Right renal pelvis (tissue), 4 donors: ENCODE measurements around the gene PGS1. TPM values are rescaled to one million over a fixed set of nuclear protein-coding genes. Genes with fewer than 3 reads are reported as not detected.

Experiments
- DNase-seq, 4 donors: peaks; one replicate each; pipeline ENCODE4 v3.0.0-alpha.2; 2013; ENCODE audit warnings: low read depth in 4 of 4, low spot score in 3 of 4, missing footprints in 1 of 4
- polyA plus RNA-seq, 4 donors: library from polyadenylated mRNA; unstranded; fragments of 120-200 nt; gene quantifications; one replicate each; pipeline ENCODE4 v1.2.1, GENCODE V29; 2013; ENCODE audit not compliant: insufficient read length in 4 of 4

PGS1 gene
- polyA plus RNA-seq, 4 donors: 40.3 to 48.4 (median 45.9) TPM

DNA sequence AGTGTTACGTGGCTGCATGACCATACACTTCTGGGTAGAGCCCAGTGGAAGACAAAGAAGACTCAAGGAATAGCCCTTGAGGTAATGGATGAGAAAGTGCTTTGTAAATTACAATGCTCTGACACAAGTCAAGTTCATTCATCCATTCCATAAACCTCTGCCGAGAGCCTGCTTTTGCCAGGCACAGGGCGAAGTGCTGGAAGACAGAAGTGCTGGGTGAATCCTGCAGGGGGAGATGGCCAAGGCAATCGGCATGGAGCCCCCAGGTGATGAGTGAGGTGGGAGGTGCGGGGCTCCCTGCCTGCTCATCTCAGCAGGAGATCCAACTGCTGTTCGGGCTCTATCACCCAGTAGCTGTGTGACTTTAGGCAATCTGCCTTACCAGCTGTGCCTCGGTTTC is 15.8 kb upstream of the PGS1 start:
- DNase-seq: no peak

DNA sequence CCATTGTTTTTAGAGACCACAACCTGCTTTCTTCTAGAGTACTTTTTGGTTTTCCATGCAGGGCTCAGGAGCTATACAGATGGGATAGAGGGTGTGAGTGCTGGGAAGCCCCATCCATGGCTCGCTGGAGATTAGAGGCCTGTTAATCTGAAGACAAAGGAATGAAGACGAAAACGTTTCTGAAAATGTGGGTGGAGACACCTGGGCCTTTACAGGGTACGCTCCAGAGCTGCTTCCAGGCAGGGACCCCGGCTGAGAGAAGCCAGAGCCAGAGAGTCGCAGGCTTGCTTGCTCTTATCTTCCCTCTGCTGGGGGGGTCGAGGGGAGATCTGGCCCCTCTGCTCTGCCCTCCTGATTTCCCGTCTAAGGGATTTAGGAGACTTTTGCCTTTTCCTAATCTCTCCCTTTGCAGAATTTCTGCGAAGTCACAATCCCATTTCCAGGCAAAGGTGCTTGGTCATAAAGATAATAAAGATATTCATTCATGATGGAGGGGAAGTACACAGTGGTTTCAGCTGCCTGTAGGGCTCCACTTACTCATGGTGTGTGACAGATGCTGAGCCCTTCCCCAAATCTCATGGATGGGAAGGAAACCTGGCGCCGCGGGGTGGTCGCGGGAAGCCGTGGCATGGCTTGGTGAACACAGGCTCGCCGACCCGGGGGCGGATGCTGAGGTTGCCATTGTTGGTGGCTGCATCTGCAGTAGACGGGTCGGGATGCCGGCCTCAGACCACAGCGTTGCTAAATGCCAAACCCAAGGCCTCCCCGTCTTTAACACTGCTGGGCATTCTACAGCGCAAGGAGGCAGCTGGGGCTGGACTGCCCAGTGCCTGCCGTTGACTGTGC is 13.8 kb upstream of the PGS1 start:
- no peak for DNase-seq

DNA sequence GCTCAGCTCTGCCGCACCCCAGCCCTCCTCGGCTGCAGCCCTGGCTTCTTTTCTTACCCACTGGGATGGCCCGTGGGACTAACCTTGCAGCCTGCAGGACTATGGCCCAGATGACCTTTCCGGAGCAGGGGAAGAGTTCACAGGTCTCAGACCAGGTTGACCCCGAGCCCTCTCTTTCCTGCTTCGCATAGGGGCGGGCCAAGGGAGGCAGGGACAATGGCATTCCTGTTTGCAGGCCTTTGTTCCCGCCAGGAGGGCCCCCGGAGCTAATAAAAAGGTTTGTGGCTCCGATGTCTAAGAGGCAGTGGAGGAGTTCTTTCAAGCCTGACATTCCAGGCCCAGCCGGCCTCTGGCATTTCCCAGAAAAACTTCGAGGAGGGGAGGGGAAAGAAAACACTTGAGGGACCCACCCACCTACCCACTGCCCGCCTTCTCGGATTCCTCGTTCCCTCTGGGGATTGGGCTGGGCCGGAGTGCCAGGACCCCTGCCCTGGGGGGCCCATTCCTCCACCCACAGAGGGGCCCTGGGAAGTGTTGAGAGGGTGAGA is 12.8 kb upstream of the PGS1 start:
- DNase-seq: peak in 1 of 4 donors; percentile 82

DNA sequence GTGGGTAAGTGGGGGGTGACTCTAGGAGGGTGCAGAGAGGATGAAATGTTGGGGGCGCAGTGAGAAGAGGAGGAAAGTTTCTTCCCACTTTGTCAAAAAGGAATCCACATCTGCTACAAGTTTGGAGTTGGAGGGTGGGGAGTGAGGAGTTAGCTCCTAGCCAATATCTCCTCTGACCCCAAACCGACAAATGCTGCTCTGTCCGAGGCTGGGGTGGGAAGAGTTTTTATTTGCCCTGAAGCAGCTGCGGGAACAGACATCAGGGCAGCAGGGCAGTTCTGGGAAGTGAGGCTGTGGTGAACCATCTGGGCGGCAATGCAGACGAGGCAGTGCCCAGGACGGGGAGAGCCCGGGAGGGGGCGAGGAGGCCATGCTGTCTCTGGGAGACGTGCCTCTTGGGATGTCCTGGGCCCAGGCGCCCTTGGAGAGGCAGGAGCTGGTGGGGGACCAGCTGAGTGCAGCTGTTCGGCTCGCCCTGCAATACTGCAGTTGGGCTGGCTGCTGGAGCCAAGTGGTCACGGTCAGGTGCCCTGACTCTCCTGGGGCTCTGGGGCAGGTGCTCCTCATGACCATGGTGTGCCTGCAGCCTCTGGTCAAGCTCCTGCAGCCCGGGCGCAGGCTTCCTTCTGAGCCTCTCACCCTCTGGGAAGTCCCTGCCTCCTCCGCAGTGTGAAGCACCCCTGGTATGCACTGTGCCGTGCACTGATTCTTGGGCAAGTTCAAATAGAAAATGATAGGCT is 12.2 kb upstream of the PGS1 start:
- no peak for DNase-seq

DNA sequence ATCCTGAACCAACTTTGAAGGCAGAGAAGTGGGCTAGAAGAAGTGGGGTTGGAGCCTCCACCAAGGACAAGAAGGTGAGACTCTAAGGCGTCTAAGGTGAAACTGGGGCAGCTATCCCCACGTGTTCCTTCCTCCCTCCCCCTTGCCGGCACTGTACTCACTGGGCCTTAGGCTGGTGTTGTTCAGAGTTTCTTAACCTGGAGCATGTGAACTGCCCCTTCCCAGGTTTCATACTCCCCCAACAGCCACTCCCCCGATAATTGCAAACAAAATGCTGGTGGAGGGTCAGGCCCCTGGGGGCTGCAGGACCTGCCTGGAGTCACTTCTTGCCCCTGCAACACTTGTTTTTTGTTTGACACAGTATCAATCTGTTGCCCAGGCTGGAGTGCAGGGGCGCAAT is 11.3 kb upstream of the PGS1 start:
- no peak for DNase-seq

DNA sequence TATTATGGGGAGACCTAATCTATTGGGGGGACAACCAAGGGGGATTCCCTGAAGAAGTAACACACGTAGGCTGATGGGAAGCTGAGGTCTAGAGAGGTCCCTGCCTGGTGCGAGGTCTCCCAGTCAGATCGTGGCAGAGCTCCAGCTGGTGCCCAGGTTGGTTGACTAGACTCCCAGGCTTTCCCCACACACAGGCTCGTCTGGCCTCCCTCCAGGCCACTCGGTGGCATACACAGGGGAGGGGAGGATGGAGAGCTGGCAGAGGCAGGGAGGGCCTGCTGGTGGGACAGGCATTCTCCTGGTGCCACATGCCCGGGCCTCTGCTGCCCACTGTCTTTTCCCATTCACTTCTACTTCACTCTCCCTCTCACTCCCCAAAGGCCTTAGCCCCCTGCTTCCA is 10.1 kb upstream of the PGS1 start:
- DNase-seq: no peak

DNA sequence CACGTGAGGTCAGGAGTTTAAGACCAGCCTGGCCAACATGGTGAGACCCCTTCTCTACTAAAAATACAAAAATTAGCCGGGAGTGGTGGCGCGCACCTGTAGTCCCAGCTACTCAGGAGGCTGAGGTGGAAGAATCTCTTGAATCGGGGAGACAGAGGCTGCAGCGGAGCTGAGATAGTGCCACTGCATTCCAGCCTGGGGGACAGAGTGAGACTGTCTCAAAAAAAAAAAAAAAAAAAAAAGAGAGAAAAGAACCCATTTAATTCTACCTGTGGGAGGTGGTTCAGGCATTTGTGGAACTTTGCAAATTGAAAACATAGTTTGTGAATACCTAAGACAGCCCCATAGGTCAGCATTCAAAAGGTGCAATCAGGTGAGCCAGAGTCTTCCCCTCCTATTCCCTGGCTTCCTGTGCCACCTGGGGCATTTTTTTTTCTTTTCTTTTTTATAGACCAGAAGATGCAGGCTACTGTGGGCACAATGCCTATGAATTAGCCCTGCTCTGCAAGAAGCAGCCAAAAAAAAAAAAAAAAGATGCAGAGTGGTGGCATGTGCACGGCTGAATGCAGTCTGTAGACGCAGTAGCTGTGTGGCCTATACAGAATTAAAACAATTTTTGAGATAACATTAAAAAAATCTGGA is 9.5 kb upstream of the PGS1 start:
- DNase-seq: no peak

DNA sequence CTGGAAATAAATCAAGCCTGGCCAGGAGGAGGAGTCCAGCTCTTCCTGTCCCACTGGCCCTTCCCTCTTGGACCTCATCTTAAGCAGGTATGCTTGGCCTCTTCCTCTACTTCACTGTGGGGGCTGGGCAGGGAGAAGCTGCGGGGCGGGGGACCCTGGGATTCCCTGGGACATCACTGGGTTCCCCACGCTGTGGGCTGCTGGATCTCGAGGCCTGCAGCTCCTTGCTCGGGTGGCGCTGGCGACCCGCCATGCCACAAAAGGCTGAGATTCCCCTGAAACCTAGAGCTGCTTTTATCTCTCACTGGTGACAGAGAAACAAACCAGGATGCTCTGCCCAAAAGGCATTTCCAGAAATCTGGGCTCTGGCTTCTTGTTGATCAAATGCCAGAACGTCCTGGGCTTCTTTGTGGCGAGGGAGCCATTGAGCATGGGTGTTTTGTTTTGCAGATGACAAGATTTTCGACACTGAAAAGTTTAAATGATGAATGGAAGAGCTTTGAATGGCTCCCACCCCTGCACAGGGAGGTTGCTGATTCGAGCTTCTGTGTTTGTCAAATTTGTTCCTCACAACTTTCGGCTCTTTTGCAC is 8.6 kb upstream of the PGS1 start:
- no peak for DNase-seq

DNA sequence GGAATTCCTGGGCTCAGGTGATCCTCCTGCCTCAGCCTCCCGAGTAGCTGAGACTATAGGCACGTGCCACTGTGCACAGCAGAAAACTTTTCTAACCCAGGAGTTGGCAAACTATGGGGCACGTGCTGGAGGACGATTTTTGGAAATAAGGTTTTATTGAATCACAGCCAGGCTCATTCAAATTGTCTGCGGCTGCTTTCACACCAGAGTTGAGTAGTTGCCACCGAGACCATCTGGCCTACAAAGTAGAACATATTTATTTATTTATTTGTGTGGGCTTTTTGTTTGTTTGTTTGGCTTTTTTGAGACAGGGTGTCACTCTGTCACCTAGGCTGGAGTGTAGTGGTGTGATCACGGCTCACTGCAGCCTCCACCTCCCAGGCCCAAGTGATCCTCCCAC is 7.4 kb upstream of the PGS1 start:
- DNase-seq: no peak

DNA sequence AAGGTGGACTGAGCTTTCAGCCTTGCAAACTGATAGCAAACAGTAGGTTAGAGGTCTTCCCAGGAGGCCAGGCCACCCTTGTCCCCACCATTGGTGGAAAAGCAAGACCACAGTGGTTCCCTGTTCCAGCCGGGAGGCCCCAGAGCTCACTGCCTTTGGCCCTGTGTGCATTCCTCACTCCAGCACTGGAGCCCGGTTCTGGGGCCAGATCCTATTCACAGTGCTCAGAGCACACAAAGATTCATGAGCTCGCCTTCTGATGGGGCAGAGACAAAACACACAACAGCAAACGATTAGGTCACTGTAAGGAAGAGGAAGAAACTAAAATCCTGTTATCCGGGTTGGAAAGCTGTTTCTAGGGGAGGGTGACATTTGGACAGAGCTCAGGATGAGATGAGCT is 5.6 kb upstream of the PGS1 start:
- DNase-seq: no peak

DNA sequence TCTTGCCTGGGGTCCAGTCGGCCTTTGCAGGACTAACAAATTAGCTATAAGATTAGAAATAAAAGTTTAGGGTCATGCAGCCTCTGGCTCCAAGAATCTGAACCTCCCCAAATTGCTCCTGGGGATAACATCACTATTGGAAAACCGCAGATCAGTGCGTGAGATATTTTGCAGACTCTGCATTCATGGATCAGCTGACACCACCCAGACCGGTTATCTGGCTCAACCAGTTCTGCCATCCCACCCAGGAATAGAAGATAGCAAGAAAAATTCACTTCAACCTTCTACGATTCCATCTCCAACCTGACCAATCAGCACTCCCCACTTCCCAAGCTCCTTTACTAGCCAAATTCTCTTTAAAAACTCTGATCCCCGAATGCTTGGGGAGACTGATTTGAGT is 4.3 kb upstream of the PGS1 start:
- DNase-seq: no peak

DNA sequence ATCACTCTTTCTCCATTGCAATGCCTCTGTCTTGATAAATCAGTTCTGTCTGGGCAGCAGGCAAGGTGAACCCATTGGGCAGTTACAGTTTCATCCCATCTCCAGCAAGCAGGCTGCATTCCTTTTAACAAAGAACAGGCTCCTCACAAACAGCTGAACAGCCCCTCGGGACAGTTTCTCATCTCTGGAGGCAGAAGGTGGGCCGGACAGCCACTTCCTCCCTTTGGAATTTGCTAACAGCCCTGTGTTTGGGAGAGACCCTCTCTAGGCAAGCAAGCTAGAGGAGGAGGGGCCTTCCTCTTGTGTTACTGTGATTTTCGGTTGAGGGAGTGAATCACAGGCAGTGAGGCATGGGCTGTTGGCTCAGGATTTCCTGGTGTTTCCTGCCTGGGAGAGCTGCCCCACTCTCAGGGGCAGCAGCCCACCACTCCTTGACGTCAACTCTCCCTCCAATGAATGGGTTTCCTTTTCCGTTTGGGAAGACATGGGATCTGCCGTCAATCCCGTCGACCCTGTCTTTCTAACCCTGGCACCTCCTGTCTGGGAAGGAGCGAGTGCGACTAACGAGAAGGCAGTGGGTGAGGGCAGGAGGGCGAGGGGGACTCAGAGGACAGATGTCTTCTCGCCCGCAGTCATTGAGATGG is 3.7 kb upstream of the PGS1 start:
- no peak for DNase-seq

DNA sequence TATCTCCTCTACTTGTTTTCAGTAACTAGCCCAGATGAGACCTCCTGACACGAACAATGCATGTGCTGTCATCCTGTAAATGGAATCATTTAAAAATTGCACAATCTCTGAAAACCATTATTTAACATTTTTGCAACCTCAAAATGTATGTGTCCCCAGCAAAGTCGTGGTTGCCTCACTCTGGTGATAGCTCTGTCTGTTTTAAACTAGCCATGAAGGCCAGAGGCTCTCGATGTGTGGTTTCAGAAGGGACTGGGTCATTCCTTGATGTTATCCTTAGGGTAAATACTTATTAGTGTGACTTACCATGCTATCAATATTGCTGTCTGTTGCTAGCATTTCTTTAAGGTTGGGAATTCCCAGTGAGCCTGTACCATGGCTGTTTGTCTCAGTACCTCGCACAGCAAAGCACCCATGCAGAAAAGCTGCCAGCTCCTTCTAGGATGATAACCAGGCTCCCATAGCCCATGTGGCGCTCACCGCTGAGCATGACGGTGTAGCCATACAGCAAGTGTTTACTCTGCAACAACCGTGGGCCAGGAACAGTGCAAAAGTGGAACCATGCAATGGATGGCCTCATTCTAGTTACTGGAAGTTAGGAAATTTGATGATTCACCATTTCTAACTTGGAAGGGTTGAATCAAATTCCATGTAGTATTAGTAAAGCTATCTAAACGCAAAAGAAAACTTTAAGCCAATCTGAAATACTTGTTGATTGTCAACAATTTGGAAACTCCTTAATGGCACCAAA is 2.9 kb upstream of the PGS1 start:
- DNase-seq: no peak

DNA sequence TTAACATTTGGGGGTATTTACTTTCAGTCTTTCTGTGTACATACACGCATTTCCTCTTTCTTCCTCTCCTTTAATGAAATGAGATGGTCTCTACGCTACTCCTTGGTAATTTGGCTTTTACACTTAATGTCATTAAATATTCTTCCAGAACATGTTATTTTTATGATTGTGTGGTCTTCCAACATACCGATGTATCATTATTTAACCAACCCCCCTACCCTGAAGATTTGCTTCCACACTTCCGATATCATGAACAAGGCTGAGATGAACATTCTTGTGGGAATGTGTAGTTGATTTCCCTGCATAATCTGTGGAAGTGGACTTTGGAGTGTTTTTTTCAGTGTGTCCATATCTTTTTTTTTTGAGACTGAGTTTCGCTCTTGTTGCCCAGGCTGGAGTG is 2.3 kb upstream of the PGS1 start:
- no peak for DNase-seq

DNA sequence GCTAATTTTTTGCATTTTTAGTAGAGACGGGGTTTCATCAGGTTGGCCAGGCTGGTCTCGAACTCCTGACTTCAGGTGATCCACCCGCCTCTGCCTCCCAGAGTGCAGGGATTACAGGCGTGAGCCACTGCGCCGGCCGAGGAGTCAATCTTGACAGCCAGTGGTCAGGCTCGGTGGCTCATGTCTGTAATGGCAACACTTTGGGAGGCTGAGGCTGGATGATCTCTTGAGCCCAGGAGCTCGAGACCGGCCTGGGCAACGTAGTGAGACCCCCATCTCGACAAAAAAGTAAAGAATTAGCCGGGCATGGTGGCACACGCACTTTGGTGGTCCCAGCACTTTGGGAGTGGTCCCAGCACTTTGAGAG is 608 bp upstream of the PGS1 start:
- DNase-seq: no peak

DNA sequence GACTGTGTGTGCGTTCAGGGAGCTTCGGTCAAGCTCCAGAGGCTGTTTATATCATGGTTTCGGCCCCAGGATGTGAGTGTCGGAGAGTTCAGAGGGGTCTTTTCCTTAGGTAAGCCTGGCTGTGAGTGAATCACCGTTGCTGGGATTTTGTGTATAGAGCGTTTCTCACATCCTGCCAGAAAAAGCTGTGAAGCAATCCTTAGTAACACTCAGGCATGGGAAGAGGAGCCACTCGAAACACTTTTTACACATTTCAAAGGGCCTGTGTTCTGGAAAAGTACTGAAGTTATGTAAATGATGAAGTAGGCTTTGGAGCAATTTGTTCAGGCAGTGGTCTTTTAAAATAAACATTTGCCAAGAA is 662 bp downstream of the PGS1 start:
- no peak for DNase-seq

DNA sequence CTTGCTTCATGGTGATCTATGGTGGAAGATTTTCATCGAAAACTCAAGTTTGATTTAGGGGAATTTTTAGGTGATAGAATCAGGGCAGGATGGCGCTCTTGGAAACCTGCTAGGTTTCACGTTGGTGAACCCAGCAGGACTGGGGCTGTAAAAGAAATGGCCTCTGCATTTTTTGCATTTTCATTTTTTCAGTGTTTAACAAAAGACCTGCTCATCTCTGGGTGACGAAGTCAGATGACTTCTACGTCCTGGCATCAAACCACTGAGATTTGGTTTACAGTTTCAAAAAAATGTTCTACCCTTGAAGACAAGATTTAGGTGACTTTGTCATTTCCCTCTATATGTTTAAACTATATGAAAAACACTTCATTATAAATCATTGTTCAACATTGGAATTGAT is 1.9 kb downstream of the PGS1 start:
- no peak for DNase-seq

DNA sequence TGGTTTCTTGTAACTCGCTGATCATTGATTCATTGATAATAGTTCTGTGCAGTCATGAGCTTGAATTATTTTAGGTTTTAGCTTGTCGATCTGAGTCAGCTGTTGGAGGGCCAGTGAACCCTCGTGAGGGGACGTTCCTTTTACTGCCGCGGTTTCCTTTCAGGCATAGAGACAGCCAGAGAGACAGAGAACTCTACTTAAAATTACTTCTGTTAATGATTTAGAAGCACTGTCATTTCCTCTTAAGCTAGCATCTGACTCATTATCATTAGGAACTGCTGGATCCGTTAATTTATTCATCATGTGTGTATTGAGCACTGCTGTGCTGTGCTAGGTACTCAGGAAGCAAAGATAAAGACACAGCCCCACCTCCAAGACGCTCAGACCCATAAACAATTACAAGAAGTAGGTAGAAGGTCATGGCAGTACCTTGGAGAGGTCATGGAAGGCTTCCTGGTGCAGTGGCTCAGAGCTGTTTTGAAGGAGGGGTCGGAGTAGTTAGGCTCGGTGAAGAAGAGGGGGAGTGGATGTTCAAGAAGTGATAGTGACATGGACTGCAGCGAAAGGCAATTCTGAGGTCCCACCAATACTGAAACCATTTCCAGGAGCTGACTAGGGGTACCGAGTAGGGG is 3.3 kb downstream of the PGS1 start:
- DNase-seq: no peak

DNA sequence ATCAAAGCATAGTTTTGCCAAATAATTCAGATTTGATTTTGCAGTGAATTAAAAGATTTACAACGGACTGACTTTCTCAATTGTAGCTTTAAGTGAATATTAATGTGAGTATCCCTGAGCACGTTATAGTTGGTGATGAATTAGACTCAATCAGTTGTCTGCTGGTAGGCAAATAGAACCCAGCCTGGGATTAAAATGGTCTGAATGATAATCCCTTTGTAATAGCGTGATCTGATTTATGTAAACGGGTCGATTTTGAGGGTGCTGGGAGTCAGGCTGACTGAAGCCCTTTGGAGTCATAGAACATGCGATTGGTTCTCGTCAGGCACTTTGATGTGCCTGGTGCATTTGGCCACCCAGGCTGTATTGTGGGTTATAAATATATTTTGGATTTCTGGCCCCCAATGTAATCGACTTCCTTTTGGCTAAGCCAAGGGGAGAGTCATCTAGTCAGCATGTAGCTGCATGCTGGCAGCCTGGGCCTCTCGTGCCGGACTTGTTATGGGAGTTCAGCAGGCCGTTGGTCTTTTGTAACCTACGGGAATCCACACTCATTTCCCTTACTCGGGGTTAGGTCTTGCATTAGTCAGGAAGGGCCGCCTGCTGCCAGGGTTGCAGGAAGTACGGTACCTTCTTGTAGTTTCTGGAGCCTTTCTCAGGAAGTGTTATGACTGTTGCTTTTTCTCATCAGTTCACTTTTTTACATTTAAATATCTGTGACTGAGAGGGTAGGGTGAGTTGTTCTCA is 5.4 kb downstream of the PGS1 start:
- no peak for DNase-seq
